ENCODE measurements around the gene OPN1SW.

OPN1SW gene

GRCh38 chr7:128731184-128731583, 44.4 kb downstream of the OPN1SW start:
- no peak for DNase-seq

GRCh38 chr7:128729494-128729893, 46.1 kb downstream of the OPN1SW start:
- DNase-seq = no peak

- DNase-seq = no peak
Observed at GRCh38 chr7:128728598-128728997, 47.0 kb downstream of the OPN1SW start.

GRCh38 chr7:128727239-128727638, 48.4 kb downstream of the OPN1SW start:
- DNase-seq = no peak

GRCh38 chr7:128726737-128727072, 48.9 kb downstream of the OPN1SW start:
- no peak for DNase-seq

GRCh38 chr7:128726059-128726736, 49.4 kb downstream of the OPN1SW start:
- no peak for DNase-seq

GRCh38 chr7:128725531-128725930, 50.1 kb downstream of the OPN1SW start:
- DNase-seq = no peak

- no peak for DNase-seq
Observed at GRCh38 chr7:128724743-128725142, 50.9 kb downstream of the OPN1SW start.
